ENCODE measurements around the gene LFNG.

DNA sequence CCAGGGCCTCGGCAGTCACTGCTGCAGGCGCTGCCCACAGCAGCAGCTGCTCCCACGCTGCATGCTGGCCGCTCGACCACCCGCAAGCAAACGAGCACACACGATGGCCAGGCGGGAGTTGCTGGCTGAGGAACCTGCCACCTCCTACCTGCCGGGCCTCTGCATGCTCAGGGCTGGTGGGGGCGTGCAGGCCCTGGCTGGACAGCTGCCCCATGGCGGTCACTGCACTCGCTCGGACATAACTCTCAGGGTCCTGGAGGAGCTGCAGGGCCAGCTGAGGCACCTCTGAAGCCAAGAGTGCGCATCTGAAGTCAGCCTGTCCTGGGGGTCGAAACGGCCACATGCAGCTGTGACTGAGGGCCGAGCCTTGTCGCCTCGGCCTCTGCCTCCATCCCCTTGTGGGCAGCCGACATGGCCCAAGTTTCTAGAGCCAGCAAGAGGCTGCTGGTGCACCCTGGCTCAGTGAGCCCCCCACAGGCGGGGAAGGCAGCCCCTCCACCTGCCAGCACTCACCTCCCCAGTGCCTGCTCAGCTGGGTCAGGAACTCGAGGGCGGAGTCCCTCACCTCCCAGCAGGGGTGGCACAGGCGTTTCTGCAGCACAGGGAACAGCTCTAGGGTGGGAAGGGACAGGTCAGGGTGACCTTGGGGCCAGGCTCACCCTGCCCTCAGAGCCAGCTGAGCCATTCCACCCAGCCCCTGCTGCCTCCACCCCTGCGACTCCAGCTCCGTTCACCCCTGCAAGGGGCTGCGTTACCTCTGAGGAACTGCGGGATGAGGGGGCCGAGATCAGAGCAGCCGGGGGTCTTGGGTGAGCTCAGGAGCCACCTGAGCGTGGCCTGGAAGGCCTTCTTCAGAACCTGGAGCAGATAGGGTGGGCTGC is 19.7 kb downstream of the LFNG start:
- TF ChIP-seq POLR2AphosphoS5 (IDR thresholded peaks at IDR 0.05): no peak
- TF ChIP-seq POLR2A (IDR thresholded peaks at IDR 0.05): no peak
- TF ChIP-seq, protein P1, sequence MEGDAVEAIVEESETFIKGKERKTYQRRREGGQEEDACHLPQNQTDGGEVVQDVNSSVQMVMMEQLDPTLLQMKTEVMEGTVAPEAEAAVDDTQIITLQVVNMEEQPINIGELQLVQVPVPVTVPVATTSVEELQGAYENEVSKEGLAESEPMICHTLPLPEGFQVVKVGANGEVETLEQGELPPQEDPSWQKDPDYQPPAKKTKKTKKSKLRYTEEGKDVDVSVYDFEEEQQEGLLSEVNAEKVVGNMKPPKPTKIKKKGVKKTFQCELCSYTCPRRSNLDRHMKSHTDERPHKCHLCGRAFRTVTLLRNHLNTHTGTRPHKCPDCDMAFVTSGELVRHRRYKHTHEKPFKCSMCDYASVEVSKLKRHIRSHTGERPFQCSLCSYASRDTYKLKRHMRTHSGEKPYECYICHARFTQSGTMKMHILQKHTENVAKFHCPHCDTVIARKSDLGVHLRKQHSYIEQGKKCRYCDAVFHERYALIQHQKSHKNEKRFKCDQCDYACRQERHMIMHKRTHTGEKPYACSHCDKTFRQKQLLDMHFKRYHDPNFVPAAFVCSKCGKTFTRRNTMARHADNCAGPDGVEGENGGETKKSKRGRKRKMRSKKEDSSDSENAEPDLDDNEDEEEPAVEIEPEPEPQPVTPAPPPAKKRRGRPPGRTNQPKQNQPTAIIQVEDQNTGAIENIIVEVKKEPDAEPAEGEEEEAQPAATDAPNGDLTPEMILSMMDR (IDR thresholded peaks at IDR 0.05): no peak
- TF ChIP-seq EP300 (IDR thresholded peaks at IDR 0.05): no peak

All from upper lobe of left lung (tissue), 4 donors.